Smooth muscle cell (in vitro differentiated cells): Measurements from ENCODE around the gene BTN2A1. TPM values are rescaled to one million over a fixed set of nuclear protein-coding genes. Genes with fewer than 3 reads are reported as not detected.
A peak's percentile ranks its signal among the peaks of the same experiment; 100 is the strongest.
"Not testable (repeated sequence)": the region's sequence is repeated elsewhere in the genome, so short reads cannot be mapped to it uniquely, and the experiment has no call there.

Source experiments
- DNase-seq: peaks from one replicate; lab custom pipeline; 2025; ENCODE audit not compliant: unreplicated experiment; lab: John Stamatoyannopoulos, UW
- H2AFZ ChIP-seq: fragments of 200-600 bp; sonication (generic); 2 replicates; pipeline ENCODE4 v1.6.0; 2016; ENCODE audit warnings: antibody characterized with exemption, low read depth, mild to moderate bottlenecking
- H3F3A ChIP-seq: fragments of 200-600 bp; sonication (generic); 2 replicates; pipeline ENCODE4 v1.6.0; 2017; ENCODE audit warnings: antibody characterized with exemption, low read depth
- H3K27ac ChIP-seq: fragments of 200-600 bp; sonication (generic); 2 replicates; pipeline ENCODE4 v1.5.1; 2016; ENCODE audit warnings: low read depth, mild to moderate bottlenecking
- H3K27me3 ChIP-seq: fragments of 200-600 bp; sonication (generic); 2 replicates; pipeline ENCODE4 v1.6.1; 2016; ENCODE audit warnings: low read depth, mild to moderate bottlenecking
- H3K36me3 ChIP-seq: fragments of 200-600 bp; sonication (generic); 2 replicates; pipeline ENCODE4 v1.5.1; 2016; ENCODE audit warnings: low read depth
- H3K4me1 ChIP-seq: fragments of 200-600 bp; sonication (generic); 2 replicates; pipeline ENCODE4 v1.5.1; 2016; ENCODE audit warnings: low read depth
- H3K4me2 ChIP-seq: fragments of 200-600 bp; sonication (generic); 2 replicates; pipeline ENCODE4 v1.6.0; 2016; ENCODE audit warnings: mild to moderate bottlenecking
- H3K4me3 ChIP-seq: fragments of 200-600 bp; sonication (generic); 2 replicates; pipeline ENCODE4 v1.5.1; 2016; ENCODE audit warnings: mild to moderate bottlenecking
- H3K79me2 ChIP-seq: fragments of 200-600 bp; sonication (generic); 2 replicates; pipeline ENCODE4 v1.6.0; 2016; ENCODE audit warnings: low read depth, mild to moderate bottlenecking
- H3K9ac ChIP-seq: fragments of 200-600 bp; sonication (generic); 2 replicates; pipeline ENCODE4 v1.6.0; 2016; ENCODE audit warnings: low read depth
- H3K9me3 ChIP-seq: fragments of 200-600 bp; sonication (generic); replicated peaks from 2 replicates; pipeline ENCODE4 v1.5.1; 2016; ENCODE audit warnings: low read depth
- H4K20me1 ChIP-seq: fragments of 200-600 bp; sonication (generic); 2 replicates; pipeline ENCODE4 v1.6.0; 2016; ENCODE audit warnings: low read depth
- WGBS: methylation state at CpG from one replicate; pipeline ENCODE4 v1.1.7; 2016; ENCODE audit warnings: low lambda C conversion rate; 5-methylcytosine and 5-hydroxymethylcytosine counted together
- polyA plus RNA-seq: library from polyadenylated mRNA; unstranded; fragments of >200 nt; fragmentation: Nextera tagmentation; extraction: Ambion mirVana; gene quantifications from 2 replicates; pipeline ENCODE4 v1.2.1, GENCODE V29; 2016
- total RNA-seq: library from RNA; depleted of rRNA; stranded (reverse); fragments of >200 nt; gene quantifications from 2 replicates; pipeline ENCODE4 v1.2.3, GENCODE V29; 2014
- TF ChIP-seq, protein P1 (sequence below): fragments of 200-600 bp; sonication (generic); IDR thresholded peaks from 2 replicates; pipeline ENCODE4 v1.5.1; 2017; ENCODE audit warnings: borderline replicate concordance, mild to moderate bottlenecking, antibody characterized with exemption; ENCODE audit not compliant: insufficient read depth, poor library complexity, severe bottlenecking

BTN2A1 gene
- total and polyA plus RNA-seq, 2 experiments from 2014 or later: 36.3 to 40.5 TPM

- 62% methylated on average over 2 of the region's 2 CpGs for WGBS
Observed at GRCh38 chr6:26415791-26416190, 42.0 kb upstream of the BTN2A1 start.

GRCh38 chr6:26416288-26416687, 41.5 kb upstream of the BTN2A1 start:
- Histone ChIP-seq H2AFZ (no peak overlapping the region), H3K4me1 (peaks cover 4% of the 10 kb centered on the region), H3K4me2 (no peak overlapping the region), H3K9me3 (no peaks in the 10 kb centered on the region), H3K27me3 (no peaks in the 10 kb centered on the region), H3F3A (peaks cover 5% of the 10 kb centered on the region), H3K27ac (no peak overlapping the region), H3K9ac (no peak overlapping the region), H4K20me1 (no peaks in the 10 kb centered on the region), H3K4me3 (no peak overlapping the region), H3K79me2 (no peaks in the 10 kb centered on the region), H3K36me3 (no peaks in the 10 kb centered on the region)
- WGBS: 50% methylated on average over 1 of the region's 1 CpG
- TF ChIP-seq, protein P1, sequence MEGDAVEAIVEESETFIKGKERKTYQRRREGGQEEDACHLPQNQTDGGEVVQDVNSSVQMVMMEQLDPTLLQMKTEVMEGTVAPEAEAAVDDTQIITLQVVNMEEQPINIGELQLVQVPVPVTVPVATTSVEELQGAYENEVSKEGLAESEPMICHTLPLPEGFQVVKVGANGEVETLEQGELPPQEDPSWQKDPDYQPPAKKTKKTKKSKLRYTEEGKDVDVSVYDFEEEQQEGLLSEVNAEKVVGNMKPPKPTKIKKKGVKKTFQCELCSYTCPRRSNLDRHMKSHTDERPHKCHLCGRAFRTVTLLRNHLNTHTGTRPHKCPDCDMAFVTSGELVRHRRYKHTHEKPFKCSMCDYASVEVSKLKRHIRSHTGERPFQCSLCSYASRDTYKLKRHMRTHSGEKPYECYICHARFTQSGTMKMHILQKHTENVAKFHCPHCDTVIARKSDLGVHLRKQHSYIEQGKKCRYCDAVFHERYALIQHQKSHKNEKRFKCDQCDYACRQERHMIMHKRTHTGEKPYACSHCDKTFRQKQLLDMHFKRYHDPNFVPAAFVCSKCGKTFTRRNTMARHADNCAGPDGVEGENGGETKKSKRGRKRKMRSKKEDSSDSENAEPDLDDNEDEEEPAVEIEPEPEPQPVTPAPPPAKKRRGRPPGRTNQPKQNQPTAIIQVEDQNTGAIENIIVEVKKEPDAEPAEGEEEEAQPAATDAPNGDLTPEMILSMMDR: no peak
- DNase-seq: no peak

More at GRCh38 chr6:26415791-26416190, 42.0 kb upstream of the BTN2A1 start:
- Histone ChIP-seq H3K27me3 (no peaks in the 10 kb centered on the region), H3K4me2 (no peak overlapping the region), H4K20me1 (no peaks in the 10 kb centered on the region), H3K27ac (no peak overlapping the region), H3K9me3 (no peaks in the 10 kb centered on the region), H3K4me1 (peaks cover 1% of the 10 kb centered on the region), H3K36me3 (no peaks in the 10 kb centered on the region), H3K9ac (no peak overlapping the region), H3K79me2 (no peaks in the 10 kb centered on the region), H3K4me3 (no peak overlapping the region), H3F3A (peaks cover 5% of the 10 kb centered on the region), H2AFZ (no peak overlapping the region)
- DNase-seq: no peak
- TF ChIP-seq, protein P1: no peak

GRCh38 chr6:26418077-26418476, 39.7 kb upstream of the BTN2A1 start:
- 92% methylated on average over 2 of the region's 2 CpGs for WGBS
- H2AFZ ChIP-seq, DNase-seq, H3K36me3 ChIP-seq, H3K79me2 ChIP-seq, H4K20me1 ChIP-seq, H3K27me3 ChIP-seq, H3K4me3 ChIP-seq, H3F3A ChIP-seq, H3K9me3 ChIP-seq, H3K4me1 ChIP-seq, H3K27ac ChIP-seq, H3K9ac ChIP-seq, H3K4me2 ChIP-seq: not testable (repeated sequence)

DNA sequence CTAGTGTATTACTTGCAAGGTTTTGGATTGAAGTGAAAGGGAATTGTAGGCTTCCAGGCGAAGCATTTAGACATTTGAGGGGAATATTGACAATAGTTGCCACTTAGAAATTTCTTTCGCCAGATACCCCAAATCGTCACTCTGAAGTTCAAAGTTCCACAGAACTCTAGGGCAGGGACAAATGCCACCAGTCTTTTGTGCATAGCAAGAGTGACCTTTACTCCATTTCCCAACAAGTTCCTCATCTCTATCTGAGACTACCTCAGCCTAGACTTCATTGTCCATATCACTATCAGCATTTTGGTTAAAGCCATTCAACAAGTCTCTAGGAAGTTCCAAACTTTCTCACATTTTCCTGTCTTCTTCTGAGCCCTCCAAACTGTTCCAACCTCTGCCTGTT, 39.0 kb upstream of the BTN2A1 start:
- not testable (repeated sequence) for H3K4me2 ChIP-seq, H2AFZ ChIP-seq, H3K4me3 ChIP-seq, H3K4me1 ChIP-seq, H4K20me1 ChIP-seq, H3F3A ChIP-seq, H3K36me3 ChIP-seq, H3K79me2 ChIP-seq, H3K9ac ChIP-seq, H3K27ac ChIP-seq, H3K9me3 ChIP-seq, H3K27me3 ChIP-seq, DNase-seq
- 89% methylated on average over 3 of the region's 3 CpGs for WGBS

GRCh38 chr6:26420688-26421171, 37.0 kb upstream of the BTN2A1 start:
- no peak for DNase-seq
- Histone ChIP-seq H3K79me2 (no peaks in the 10 kb centered on the region), H3K9ac (peak overlapping the region; percentile 93), H3K4me3 (peak overlapping the region; percentile 95), H4K20me1 (no peaks in the 10 kb centered on the region), H3F3A (peaks cover 5% of the 10 kb centered on the region), H3K4me1 (peaks cover 4% of the 10 kb centered on the region), H3K4me2 (peak overlapping the region; percentile 96), H3K27ac (peak overlapping the region; percentile 86), H3K27me3 (no peaks in the 10 kb centered on the region), H3K36me3 (no peaks in the 10 kb centered on the region), H2AFZ (peak overlapping the region; percentile 100), H3K9me3 (no peaks in the 10 kb centered on the region)
- TF ChIP-seq, protein P1: peak; percentile 46
- WGBS: 39% methylated on average over 4 of the region's 4 CpGs
